ENCODE data around the gene NCOA7.

The NCOA7 gene

GRCh38 chr6:125829433-125829832, 38.7 kb downstream of the NCOA7 start:
- no peak for ATAC-seq
- TF ChIP-seq GLIS3 (CRISPR knock-in tag; IDR thresholded peaks at IDR 0.05) = no peak
- TF ChIP-seq TCF4 (CRISPR knock-in tag; IDR thresholded peaks at IDR 0.05; ENCODE audit: borderline replicate concordance) = no peak
- TF ChIP-seq ZNF70 (CRISPR knock-in tag; IDR thresholded peaks at IDR 0.05) = no peak
- no peak for TF ChIP-seq SNAI2 (CRISPR knock-in tag; IDR thresholded peaks at IDR 0.05)
- no peak for TF ChIP-seq ZC3H10 (CRISPR knock-in tag; IDR thresholded peaks at IDR 0.05)
- no peak for TF ChIP-seq ZNF565 (CRISPR knock-in tag; conservative IDR thresholded peaks at IDR 0.05; ENCODE audit: low read depth)
- no peak for TF ChIP-seq ESRRG (CRISPR knock-in tag; IDR thresholded peaks at IDR 0.05)
- no peak for TF ChIP-seq OSR1 (CRISPR knock-in tag; IDR thresholded peaks at IDR 0.05)

- no peak for ATAC-seq
- TF ChIP-seq ARNTL (CRISPR knock-in tag; IDR thresholded peaks at IDR 0.05; ENCODE audit: borderline replicate concordance, low read depth) (no peak), GLIS3 (CRISPR knock-in tag; IDR thresholded peaks at IDR 0.05) (no peak), CREB5 (CRISPR knock-in tag; IDR thresholded peaks at IDR 0.05; ENCODE audit: low read depth) (no peak), ZNF70 (CRISPR knock-in tag; IDR thresholded peaks at IDR 0.05) (no peak), OSR1 (CRISPR knock-in tag; IDR thresholded peaks at IDR 0.05) (no peak), ESRRG (CRISPR knock-in tag; IDR thresholded peaks at IDR 0.05) (no peak), BACH2 (CRISPR knock-in tag; IDR thresholded peaks at IDR 0.05; ENCODE audit: borderline replicate concordance) (no peak), ZNF8 (CRISPR knock-in tag; IDR thresholded peaks at IDR 0.05) (no peak), CSRNP3 (CRISPR knock-in tag; IDR thresholded peaks at IDR 0.05) (no peak), ZFP3 (CRISPR knock-in tag; IDR thresholded peaks at IDR 0.05) (no peak), PPARA (CRISPR knock-in tag; IDR thresholded peaks at IDR 0.05; ENCODE audit: borderline replicate concordance) (no peak), PATZ1 (CRISPR knock-in tag; IDR thresholded peaks at IDR 0.05; ENCODE audit: borderline replicate concordance) (no peak), SNAI2 (CRISPR knock-in tag; IDR thresholded peaks at IDR 0.05) (no peak), ZFP30 (CRISPR knock-in tag; IDR thresholded peaks at IDR 0.05) (no peak), TSHZ2 (CRISPR knock-in tag; IDR thresholded peaks at IDR 0.05) (no peak), TOX (CRISPR knock-in tag; IDR thresholded peaks at IDR 0.05; ENCODE audit: borderline replicate concordance) (no peak), RARB (CRISPR knock-in tag; IDR thresholded peaks at IDR 0.05) (no peak)
Measured at GRCh38 chr6:125831659-125832058, 40.9 kb downstream of the NCOA7 start.

GRCh38 chr6:125832391-125833117, 41.8 kb downstream of the NCOA7 start:
- no peak for ATAC-seq
- TF ChIP-seq ZFP30 (CRISPR knock-in tag; IDR thresholded peaks at IDR 0.05) (no peak), TSHZ2 (CRISPR knock-in tag; IDR thresholded peaks at IDR 0.05) (no peak), ZFP3 (CRISPR knock-in tag; IDR thresholded peaks at IDR 0.05) (no peak), ZNF8 (CRISPR knock-in tag; IDR thresholded peaks at IDR 0.05) (no peak), GLIS3 (CRISPR knock-in tag; IDR thresholded peaks at IDR 0.05) (no peak), ZNF565 (CRISPR knock-in tag; conservative IDR thresholded peaks at IDR 0.05; ENCODE audit: low read depth) (no peak), CSRNP3 (CRISPR knock-in tag; IDR thresholded peaks at IDR 0.05) (no peak), ESRRG (CRISPR knock-in tag; IDR thresholded peaks at IDR 0.05) (no peak), PATZ1 (CRISPR knock-in tag; IDR thresholded peaks at IDR 0.05; ENCODE audit: borderline replicate concordance) (no peak), ZNF70 (CRISPR knock-in tag; IDR thresholded peaks at IDR 0.05) (no peak), ISL1 (CRISPR knock-in tag; IDR thresholded peaks at IDR 0.05) (no peak), SNAI2 (CRISPR knock-in tag; IDR thresholded peaks at IDR 0.05) (no peak)
